Measurements from ENCODE around the gene GMEB2. TPM values are rescaled to one million over a fixed set of nuclear protein-coding genes. Genes with fewer than 3 reads are reported as not detected.

GMEB2 gene
- total RNA-seq, 1 experiment from 2014 or later: 21.5 TPM

DNA sequence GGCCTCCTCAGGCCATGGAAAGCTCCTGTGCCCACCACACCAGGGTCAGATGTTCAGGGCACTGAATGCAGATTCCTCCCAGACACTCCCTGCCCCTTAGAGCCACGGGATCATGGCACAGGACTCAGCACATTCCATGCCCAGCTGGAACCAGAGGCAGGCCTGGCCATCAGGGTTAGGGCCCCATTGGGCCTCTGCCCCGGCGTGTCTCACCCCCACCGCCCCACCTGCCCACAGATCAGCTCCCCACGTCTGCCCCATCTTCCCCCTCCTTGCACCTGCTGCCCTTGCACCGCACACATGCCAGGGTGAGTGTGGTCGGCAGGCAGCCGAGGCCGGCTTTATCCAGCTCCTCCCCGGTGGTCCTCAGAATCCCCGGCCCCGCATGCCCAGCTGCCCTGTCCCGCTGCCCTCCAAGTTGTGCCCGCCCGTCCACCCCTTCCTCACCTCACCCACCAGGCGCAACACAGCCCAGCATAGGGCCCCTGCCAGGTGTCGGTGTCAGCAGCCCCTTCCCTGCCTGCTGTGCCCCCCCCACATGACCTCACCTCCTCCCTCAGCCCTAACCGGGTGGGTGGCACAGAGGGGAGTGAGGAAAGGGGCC, 77.1 kb downstream of the GMEB2 start:
- Histone ChIP-seq H3K4me1 (peaks cover 15% of the 10 kb centered on the region), H3K36me3 (ENCODE audit: control insufficient read depth, insufficient read depth, low read length) (no peaks in the 10 kb centered on the region), H3K9me3 (peaks cover 4% of the 10 kb centered on the region), H3K27me3 (replicated peaks; ENCODE audit: control insufficient read depth, insufficient read depth, low read length) (no peaks in the 10 kb centered on the region), H3K4me3 (ENCODE audit: low read depth, low read length) (no peak overlapping the region)
- Mint-ChIP-seq H3K4me1 (ENCODE audit: low read depth, unreplicated experiment) (peaks cover 9% of the 10 kb centered on the region), H3K27ac (ENCODE audit: unreplicated experiment) (no peak overlapping the region), H3K27me3 (ENCODE audit: insufficient read depth, unreplicated experiment) (no peaks in the 10 kb centered on the region), H3K9me3 (ENCODE audit: unreplicated experiment) (no peaks in the 10 kb centered on the region), H3K4me3 (ENCODE audit: unreplicated experiment) (no peak overlapping the region), H3K36me3 (ENCODE audit: insufficient read depth, unreplicated experiment) (peaks cover 5% of the 10 kb centered on the region)
- CTCF ChIA-PET: interaction anchor here (0.7 to 1.1 kb wide), 2 partner anchors 11 to 12 kb away, joined by 4 to 5 read pairs; no protein-coding TSS in a partner anchor
- no TSS peak for BruUV-seq (replicated peaks)
- intact Hi-C loops (cut with micrococcal nuclease; ENCODE audit: unreplicated experiment): no loop called here
- POLR2A ChIA-PET: no interaction called here
- DNase-seq: no peak
- TF ChIP-seq, protein P1, sequence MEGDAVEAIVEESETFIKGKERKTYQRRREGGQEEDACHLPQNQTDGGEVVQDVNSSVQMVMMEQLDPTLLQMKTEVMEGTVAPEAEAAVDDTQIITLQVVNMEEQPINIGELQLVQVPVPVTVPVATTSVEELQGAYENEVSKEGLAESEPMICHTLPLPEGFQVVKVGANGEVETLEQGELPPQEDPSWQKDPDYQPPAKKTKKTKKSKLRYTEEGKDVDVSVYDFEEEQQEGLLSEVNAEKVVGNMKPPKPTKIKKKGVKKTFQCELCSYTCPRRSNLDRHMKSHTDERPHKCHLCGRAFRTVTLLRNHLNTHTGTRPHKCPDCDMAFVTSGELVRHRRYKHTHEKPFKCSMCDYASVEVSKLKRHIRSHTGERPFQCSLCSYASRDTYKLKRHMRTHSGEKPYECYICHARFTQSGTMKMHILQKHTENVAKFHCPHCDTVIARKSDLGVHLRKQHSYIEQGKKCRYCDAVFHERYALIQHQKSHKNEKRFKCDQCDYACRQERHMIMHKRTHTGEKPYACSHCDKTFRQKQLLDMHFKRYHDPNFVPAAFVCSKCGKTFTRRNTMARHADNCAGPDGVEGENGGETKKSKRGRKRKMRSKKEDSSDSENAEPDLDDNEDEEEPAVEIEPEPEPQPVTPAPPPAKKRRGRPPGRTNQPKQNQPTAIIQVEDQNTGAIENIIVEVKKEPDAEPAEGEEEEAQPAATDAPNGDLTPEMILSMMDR (IDR thresholded peaks at IDR 0.05; ENCODE audit: insufficient read depth in 1 of 2, low read depth in 1 of 2, low read length in 1 of 2, severe bottlenecking in 1 of 2, unreplicated experiment in 1 of 2): no peak

- H3K9me3 Mint-ChIP-seq (ENCODE audit: unreplicated experiment): no peaks in the 10 kb centered on the region
- Histone ChIP-seq H3K9me3 (peaks cover 4% of the 10 kb centered on the region), H3K27me3 (replicated peaks; ENCODE audit: control insufficient read depth, insufficient read depth, low read length) (no peaks in the 10 kb centered on the region), H3K36me3 (ENCODE audit: control insufficient read depth, insufficient read depth, low read length) (no peaks in the 10 kb centered on the region), H3K4me3 (ENCODE audit: low read depth, low read length) (no peak overlapping the region), H3K4me1 (peaks cover 23% of the 10 kb centered on the region)
- no peak overlapping the region for H3K4me3 Mint-ChIP-seq (ENCODE audit: unreplicated experiment)
- POLR2A ChIA-PET: no interaction called here
- H3K36me3 Mint-ChIP-seq (ENCODE audit: insufficient read depth, unreplicated experiment): no peaks in the 10 kb centered on the region
- no peak for DNase-seq
- CTCF ChIA-PET: interaction anchor here (1.1 kb wide), 1 partner anchor 11 kb away, joined by 4 read pairs; no protein-coding TSS in a partner anchor
- no peak overlapping the region for H3K27ac Mint-ChIP-seq (ENCODE audit: unreplicated experiment)
- intact Hi-C loops (cut with micrococcal nuclease; ENCODE audit: unreplicated experiment): no loop called here
- no peaks in the 10 kb centered on the region for H3K27me3 Mint-ChIP-seq (ENCODE audit: insufficient read depth, unreplicated experiment)
- TF ChIP-seq, protein P1 (IDR thresholded peaks at IDR 0.05; ENCODE audit: insufficient read depth in 1 of 2, low read depth in 1 of 2, low read length in 1 of 2, severe bottlenecking in 1 of 2, unreplicated experiment in 1 of 2): no peak
- peaks cover 15% of the 10 kb centered on the region for H3K4me1 Mint-ChIP-seq (ENCODE audit: low read depth, unreplicated experiment)
- no TSS peak for BruUV-seq (replicated peaks)
These were observed 77.9 kb downstream of the GMEB2 start for GRCh38 chr20:63549019-63549418.

DNA sequence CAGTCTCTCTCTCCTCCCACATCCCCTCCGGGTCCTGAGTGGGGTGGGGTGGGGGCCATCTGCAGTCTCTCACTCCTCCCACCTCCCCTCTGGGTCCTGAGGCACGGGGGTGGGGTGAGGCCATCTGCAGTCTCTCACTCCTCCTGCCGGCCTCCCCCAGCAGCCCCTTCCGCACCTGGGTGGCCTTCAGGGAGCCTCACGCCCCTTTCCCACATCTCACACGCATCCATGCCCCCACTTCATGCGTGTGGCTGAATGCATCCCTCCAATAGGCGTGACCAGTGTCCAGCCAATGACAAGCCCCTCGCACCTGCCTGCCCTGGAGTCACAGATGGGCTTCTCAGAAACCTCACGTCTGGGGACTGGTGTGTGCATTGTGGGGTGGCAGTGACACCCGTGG, 78.4 kb downstream of the GMEB2 start:
- TF ChIP-seq, protein P1 (IDR thresholded peaks at IDR 0.05; ENCODE audit: insufficient read depth in 1 of 2, low read depth in 1 of 2, low read length in 1 of 2, severe bottlenecking in 1 of 2, unreplicated experiment in 1 of 2): no peak
- H3K4me1 Mint-ChIP-seq (ENCODE audit: low read depth, unreplicated experiment): peaks cover 19% of the 10 kb centered on the region
- H3K9me3 Mint-ChIP-seq (ENCODE audit: unreplicated experiment): no peaks in the 10 kb centered on the region
- H3K4me1 ChIP-seq: peaks cover 28% of the 10 kb centered on the region
- ChIA-PET CTCF (no interaction called here), POLR2A (no interaction called here)
- H3K9me3 ChIP-seq: peaks cover 4% of the 10 kb centered on the region
- no peak overlapping the region for H3K4me3 ChIP-seq (ENCODE audit: low read depth, low read length)
- no TSS peak for BruUV-seq (replicated peaks)
- intact Hi-C loops (cut with micrococcal nuclease; ENCODE audit: unreplicated experiment): no loop called here
- no peaks in the 10 kb centered on the region for H3K27me3 ChIP-seq (replicated peaks; ENCODE audit: control insufficient read depth, insufficient read depth, low read length)
- H3K36me3 ChIP-seq (ENCODE audit: control insufficient read depth, insufficient read depth, low read length): no peaks in the 10 kb centered on the region
- no peak overlapping the region for H3K27ac Mint-ChIP-seq (ENCODE audit: unreplicated experiment)
- no peaks in the 10 kb centered on the region for H3K27me3 Mint-ChIP-seq (ENCODE audit: insufficient read depth, unreplicated experiment)
- no peak overlapping the region for H3K4me3 Mint-ChIP-seq (ENCODE audit: unreplicated experiment)
- DNase-seq: no peak
- H3K36me3 Mint-ChIP-seq (ENCODE audit: insufficient read depth, unreplicated experiment): no peaks in the 10 kb centered on the region

Measured in Caco-2 (cell line).